Mesothelial cell of epicardium (in vitro differentiated cells): Measurements from ENCODE around the gene SPOP. TPM values are rescaled to one million over a fixed set of nuclear protein-coding genes. Genes with fewer than 3 reads are reported as not detected.

Experiments used
- DNase-seq, 2 experiments: peaks; one replicate each; pipeline ENCODE4 v3.0.0; 2021; ENCODE audit warnings: low spot score in 2 of 2; ENCODE audit not compliant: unreplicated experiment in 2 of 2
- H3K27ac Mint-ChIP-seq: 2 replicates; pipeline ENCODE4 v1.8.0; 2021; ENCODE audit warnings: mixed read lengths
- H3K27me3 Mint-ChIP-seq: 2 replicates; pipeline ENCODE4 v1.8.0; 2021; ENCODE audit warnings: low read depth, mixed read lengths
- H3K36me3 Mint-ChIP-seq: 2 replicates; pipeline ENCODE4 v1.8.0; 2021; ENCODE audit warnings: mixed read lengths
- H3K4me1 Mint-ChIP-seq: 2 replicates; pipeline ENCODE4 v1.8.0; 2021; ENCODE audit warnings: mixed read lengths
- H3K4me3 Mint-ChIP-seq: 2 replicates; pipeline ENCODE4 v1.8.0; 2021; ENCODE audit warnings: mild to moderate bottlenecking, moderate library complexity, mixed read lengths
- H3K9me3 Mint-ChIP-seq: 2 replicates; pipeline ENCODE4 v1.8.0; 2021; ENCODE audit warnings: mixed read lengths
- total RNA-seq: library from RNA; stranded (reverse); gene quantifications from 3 replicates; pipeline ENCODE4 v1.2.1, GENCODE V29; 2021
- TF ChIP-seq, protein P1 (sequence below): fragments of 200-600 bp; sonication (generic); IDR thresholded peaks from one replicate; pipeline ENCODE4 v1.5.0; 2021; ENCODE audit warnings: antibody characterized with exemption; ENCODE audit not compliant: unreplicated experiment

The SPOP gene
- total RNA-seq, 1 donor from 2014 or later: 62.8 TPM

DNA sequence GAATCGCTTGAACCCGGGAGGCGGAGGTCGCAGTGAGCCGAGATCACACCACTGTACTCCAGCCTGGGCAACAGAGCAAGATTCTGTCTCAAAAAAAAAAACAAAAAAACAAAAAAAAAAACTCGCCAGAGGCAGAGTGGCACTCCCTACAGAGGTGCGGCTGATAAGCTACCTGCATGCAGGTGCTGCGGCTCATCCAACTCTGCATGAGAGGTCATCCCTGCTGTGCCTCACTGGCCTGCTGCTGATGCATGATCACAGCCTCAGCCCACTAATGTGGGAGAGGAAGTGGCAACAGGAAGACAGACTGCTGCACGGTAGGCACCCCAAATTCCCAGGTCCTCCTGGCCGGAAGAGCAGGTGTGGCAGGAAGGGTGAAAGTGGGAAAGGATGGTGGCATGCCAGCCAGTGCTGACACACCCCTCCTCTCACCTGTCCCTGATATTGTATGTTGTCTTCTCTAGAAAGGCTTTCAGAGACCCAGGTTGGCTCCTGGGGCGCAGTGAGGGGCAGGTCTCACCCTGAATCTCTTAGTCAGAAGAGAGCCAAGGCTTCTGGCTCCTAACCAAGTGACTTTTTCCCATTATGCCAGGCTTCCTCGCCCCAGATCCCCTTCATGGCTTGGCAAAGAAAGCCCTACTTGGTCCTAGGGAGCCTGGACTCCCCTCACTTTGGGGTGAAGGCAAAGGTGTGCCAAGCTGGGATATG lies 90.4 kb downstream of the SPOP start:
- Mint-ChIP-seq H3K27ac (no peak overlapping the region), H3K27me3 (no peaks in the 10 kb centered on the region), H3K4me3 (no peak overlapping the region), H3K9me3 (no peaks in the 10 kb centered on the region), H3K36me3 (peaks cover 7% of the 10 kb centered on the region), H3K4me1 (no peaks in the 10 kb centered on the region)
- TF ChIP-seq, protein P1, sequence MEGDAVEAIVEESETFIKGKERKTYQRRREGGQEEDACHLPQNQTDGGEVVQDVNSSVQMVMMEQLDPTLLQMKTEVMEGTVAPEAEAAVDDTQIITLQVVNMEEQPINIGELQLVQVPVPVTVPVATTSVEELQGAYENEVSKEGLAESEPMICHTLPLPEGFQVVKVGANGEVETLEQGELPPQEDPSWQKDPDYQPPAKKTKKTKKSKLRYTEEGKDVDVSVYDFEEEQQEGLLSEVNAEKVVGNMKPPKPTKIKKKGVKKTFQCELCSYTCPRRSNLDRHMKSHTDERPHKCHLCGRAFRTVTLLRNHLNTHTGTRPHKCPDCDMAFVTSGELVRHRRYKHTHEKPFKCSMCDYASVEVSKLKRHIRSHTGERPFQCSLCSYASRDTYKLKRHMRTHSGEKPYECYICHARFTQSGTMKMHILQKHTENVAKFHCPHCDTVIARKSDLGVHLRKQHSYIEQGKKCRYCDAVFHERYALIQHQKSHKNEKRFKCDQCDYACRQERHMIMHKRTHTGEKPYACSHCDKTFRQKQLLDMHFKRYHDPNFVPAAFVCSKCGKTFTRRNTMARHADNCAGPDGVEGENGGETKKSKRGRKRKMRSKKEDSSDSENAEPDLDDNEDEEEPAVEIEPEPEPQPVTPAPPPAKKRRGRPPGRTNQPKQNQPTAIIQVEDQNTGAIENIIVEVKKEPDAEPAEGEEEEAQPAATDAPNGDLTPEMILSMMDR: no peak
- no peak for DNase-seq

DNA sequence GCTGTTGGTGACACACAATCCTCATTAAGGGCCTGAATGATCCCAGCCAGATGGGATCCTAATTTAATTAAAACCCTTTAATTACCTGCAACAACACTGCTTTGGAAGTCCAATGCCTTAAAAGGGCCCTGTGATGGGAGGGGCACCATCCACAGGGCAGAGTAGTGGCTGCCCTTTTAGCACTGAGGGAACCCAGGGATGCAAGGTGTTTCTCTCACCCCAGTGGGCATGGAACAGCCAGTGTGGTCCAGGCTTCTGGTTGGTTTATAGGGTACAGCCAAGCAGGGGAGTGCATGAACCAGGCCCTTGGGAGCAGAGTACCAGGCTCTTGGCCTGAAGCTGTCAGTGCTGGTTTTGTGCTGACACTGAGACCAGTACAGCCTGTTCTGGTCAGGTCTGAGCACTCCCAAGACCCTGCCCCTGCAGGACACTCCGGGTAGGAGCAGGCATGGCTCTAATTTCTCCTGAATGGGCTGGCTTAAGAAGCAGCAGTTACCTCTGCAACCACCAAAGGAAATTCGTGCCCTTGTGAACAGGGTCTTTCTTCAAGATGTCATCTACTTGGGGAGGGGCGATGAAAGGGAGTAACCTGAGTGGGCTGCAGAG lies 92.4 kb downstream of the SPOP start:
- Mint-ChIP-seq H3K27ac (no peak overlapping the region), H3K4me3 (no peak overlapping the region), H3K36me3 (no peaks in the 10 kb centered on the region), H3K9me3 (no peaks in the 10 kb centered on the region), H3K27me3 (no peaks in the 10 kb centered on the region), H3K4me1 (no peaks in the 10 kb centered on the region)
- TF ChIP-seq, protein P1: no peak
- DNase-seq: no peak

DNA sequence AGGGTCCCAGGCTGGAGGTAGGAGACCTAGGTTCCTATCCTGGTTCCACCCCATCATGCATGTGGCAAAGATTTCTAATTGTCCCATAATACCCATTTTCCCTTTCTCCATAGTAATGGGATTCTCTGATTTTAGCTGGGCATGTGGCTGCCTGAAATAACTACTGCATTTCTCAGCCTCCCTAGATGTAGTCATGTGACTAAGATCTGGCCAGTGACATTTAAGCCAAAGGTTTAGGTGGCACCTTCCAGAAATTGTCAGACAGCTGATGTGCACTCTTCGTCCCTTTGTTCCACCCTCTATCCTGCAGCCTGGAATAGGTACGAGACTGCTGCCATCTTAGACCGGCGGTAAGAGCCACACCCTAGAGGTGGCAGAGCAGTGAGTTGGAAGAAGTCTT lies 94.0 kb downstream of the SPOP start:
- TF ChIP-seq, protein P1: no peak
- peaks cover 4% of the 10 kb centered on the region for H3K27me3 Mint-ChIP-seq
- no peaks in the 10 kb centered on the region for H3K36me3 Mint-ChIP-seq
- no peaks in the 10 kb centered on the region for H3K9me3 Mint-ChIP-seq
- no peak overlapping the region for H3K27ac Mint-ChIP-seq
- H3K4me1 Mint-ChIP-seq: no peaks in the 10 kb centered on the region
- no peak for DNase-seq
- H3K4me3 Mint-ChIP-seq: no peak overlapping the region

DNA sequence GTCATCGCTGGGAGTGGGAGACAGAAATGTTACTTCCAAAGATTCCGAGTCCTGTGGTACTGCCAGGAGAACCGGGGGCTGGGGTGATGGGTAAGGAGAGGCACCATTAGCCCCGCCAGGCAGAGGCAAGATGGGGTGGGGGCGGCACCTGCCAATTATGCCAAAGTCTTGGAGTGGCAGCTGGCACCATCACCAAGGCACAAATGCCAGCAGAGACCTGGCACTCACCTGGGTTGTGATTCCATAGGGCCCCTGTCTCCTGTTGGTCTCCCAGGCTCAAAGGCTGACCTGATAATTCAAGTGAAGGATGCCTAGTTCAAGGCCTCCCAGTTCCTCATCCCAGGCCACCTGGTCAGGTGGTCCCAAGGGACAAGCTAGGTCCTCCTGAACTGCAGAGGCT lies 94.7 kb downstream of the SPOP start:
- no peak overlapping the region for H3K4me3 Mint-ChIP-seq
- no peaks in the 10 kb centered on the region for H3K4me1 Mint-ChIP-seq
- no peak for DNase-seq
- H3K27me3 Mint-ChIP-seq: peaks cover 9% of the 10 kb centered on the region
- TF ChIP-seq, protein P1: no peak
- H3K9me3 Mint-ChIP-seq: no peaks in the 10 kb centered on the region
- H3K36me3 Mint-ChIP-seq: no peaks in the 10 kb centered on the region
- H3K27ac Mint-ChIP-seq: no peak overlapping the region

DNA sequence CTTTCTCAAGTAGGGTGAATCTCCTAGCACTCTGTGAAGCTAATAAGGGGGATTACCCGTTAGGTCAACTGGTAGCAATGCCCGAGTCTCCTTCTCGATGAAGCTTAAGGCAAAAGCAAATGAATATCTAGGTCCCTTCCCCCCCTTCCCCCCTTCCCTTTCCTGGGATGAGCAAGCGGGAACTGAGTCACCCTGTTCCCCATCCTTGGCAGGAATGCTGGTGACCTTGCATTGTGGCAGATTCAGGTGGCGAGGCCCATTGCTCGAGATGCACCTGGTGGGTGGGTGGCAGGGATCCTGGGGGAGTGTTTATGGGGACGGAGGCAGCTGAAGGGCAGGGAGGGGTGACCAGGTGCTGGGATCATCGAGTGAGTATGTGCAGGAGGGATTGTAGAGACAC lies 95.1 kb downstream of the SPOP start:
- no peaks in the 10 kb centered on the region for H3K36me3 Mint-ChIP-seq
- H3K4me1 Mint-ChIP-seq: no peaks in the 10 kb centered on the region
- H3K27me3 Mint-ChIP-seq: peaks cover 14% of the 10 kb centered on the region
- no peak for DNase-seq
- TF ChIP-seq, protein P1: no peak
- no peaks in the 10 kb centered on the region for H3K9me3 Mint-ChIP-seq
- H3K27ac Mint-ChIP-seq: no peak overlapping the region
- no peak overlapping the region for H3K4me3 Mint-ChIP-seq
